A673 (cell line): ENCODE measurements around the gene NAT14.

Source experiments
- CTCF ChIP-seq: fragments of 300-800, 200-600 bp; sonication (generic); conservative IDR thresholded peaks from 2 replicates; pipeline ENCODE4 v1.5.1; 2017; ENCODE audit warnings: low read depth, mild to moderate bottlenecking, antibody characterized with exemption, low read length, moderate library complexity, mixed read lengths
- EZH2 ChIP-seq: fragments of 200-600 bp; sonication (generic); IDR thresholded peaks from 2 replicates; pipeline ENCODE4 v1.6.1; 2017; ENCODE audit warnings: borderline replicate concordance, low read depth, mild to moderate bottlenecking, mixed read lengths, antibody characterized with exemption, low read length; ENCODE audit not compliant: poor library complexity, severe bottlenecking

- TF ChIP-seq CTCF, result no peak
- TF ChIP-seq EZH2, result no peak
Observed at GRCh38 chr19:55487924-55488687, 3.1 kb downstream of the NAT14 start, which contains the start of gene SSC5D.
